ENCODE measurements around the gene PSTPIP1.

The PSTPIP1 gene

GRCh38 chr15:76994001-76994400 is 925 bp upstream of the PSTPIP1 start:
- no peak for ATAC-seq
- TF ChIP-seq ARNTL (CRISPR knock-in tag; IDR thresholded peaks at IDR 0.05; ENCODE audit: borderline replicate concordance, low read depth) (no peak), PPARA (CRISPR knock-in tag; IDR thresholded peaks at IDR 0.05; ENCODE audit: borderline replicate concordance) (no peak), CSDC2 (CRISPR knock-in tag; IDR thresholded peaks at IDR 0.05) (no peak), CREB5 (CRISPR knock-in tag; IDR thresholded peaks at IDR 0.05; ENCODE audit: low read depth) (no peak), ZNF8 (CRISPR knock-in tag; IDR thresholded peaks at IDR 0.05) (no peak)
- TF ChIP-seq, protein P1, sequence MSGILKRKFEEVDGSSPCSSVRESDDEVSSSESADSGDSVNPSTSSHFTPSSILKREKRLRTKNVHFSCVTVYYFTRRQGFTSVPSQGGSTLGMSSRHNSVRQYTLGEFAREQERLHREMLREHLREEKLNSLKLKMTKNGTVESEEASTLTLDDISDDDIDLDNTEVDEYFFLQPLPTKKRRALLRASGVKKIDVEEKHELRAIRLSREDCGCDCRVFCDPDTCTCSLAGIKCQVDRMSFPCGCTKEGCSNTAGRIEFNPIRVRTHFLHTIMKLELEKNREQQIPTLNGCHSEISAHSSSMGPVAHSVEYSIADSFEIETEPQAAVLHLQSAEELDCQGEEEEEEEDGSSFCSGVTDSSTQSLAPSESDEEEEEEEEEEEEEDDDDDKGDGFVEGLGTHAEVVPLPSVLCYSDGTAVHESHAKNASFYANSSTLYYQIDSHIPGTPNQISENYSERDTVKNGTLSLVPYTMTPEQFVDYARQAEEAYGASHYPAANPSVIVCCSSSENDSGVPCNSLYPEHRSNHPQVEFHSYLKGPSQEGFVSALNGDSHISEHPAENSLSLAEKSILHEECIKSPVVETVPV (CRISPR knock-in tag; IDR thresholded peaks at IDR 0.05): no peak

DNA sequence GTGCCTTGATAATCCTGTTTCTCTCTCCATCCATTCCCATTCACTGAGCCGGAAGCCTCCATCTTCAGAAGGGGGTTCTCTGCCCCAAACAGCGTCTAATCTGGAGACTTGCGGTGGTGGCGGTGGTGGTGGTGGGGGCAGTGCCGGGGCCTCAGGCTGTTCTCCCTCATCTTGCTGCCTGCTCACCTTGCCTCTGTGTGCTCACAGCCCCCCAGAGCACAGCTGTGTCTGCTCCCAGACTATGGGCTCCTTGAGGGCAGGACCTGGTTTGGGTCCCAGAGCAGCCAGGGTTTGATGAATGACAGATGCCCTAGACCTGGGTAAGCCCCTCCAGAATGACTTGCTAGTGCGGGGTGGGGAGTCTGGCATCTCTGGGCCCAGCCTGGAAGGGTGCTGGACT is 430 bp upstream of the PSTPIP1 start:
- TF ChIP-seq ISL1 (CRISPR knock-in tag; IDR thresholded peaks at IDR 0.05) (no peak), RARB (CRISPR knock-in tag; IDR thresholded peaks at IDR 0.05) (no peak), ZNF70 (CRISPR knock-in tag; IDR thresholded peaks at IDR 0.05) (no peak), ZC3H10 (CRISPR knock-in tag; IDR thresholded peaks at IDR 0.05) (no peak), ZNF8 (CRISPR knock-in tag; IDR thresholded peaks at IDR 0.05) (no peak), GLIS3 (CRISPR knock-in tag; IDR thresholded peaks at IDR 0.05) (no peak)
- ATAC-seq: no peak

- TF ChIP-seq, protein P2, sequence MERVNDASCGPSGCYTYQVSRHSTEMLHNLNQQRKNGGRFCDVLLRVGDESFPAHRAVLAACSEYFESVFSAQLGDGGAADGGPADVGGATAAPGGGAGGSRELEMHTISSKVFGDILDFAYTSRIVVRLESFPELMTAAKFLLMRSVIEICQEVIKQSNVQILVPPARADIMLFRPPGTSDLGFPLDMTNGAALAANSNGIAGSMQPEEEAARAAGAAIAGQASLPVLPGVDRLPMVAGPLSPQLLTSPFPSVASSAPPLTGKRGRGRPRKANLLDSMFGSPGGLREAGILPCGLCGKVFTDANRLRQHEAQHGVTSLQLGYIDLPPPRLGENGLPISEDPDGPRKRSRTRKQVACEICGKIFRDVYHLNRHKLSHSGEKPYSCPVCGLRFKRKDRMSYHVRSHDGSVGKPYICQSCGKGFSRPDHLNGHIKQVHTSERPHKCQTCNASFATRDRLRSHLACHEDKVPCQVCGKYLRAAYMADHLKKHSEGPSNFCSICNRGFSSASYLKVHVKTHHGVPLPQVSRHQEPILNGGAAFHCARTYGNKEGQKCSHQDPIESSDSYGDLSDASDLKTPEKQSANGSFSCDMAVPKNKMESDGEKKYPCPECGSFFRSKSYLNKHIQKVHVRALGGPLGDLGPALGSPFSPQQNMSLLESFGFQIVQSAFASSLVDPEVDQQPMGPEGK (CRISPR knock-in tag; IDR thresholded peaks at IDR 0.05; ENCODE audit: borderline replicate concordance): no peak
- no peak for TF ChIP-seq ZFP3 (CRISPR knock-in tag; IDR thresholded peaks at IDR 0.05)
- TF ChIP-seq CREB5 (CRISPR knock-in tag; IDR thresholded peaks at IDR 0.05; ENCODE audit: low read depth): no peak
- TF ChIP-seq ZNF70 (CRISPR knock-in tag; IDR thresholded peaks at IDR 0.05): no peak
- no peak for TF ChIP-seq ZNF8 (CRISPR knock-in tag; IDR thresholded peaks at IDR 0.05)
- TF ChIP-seq, protein P3, sequence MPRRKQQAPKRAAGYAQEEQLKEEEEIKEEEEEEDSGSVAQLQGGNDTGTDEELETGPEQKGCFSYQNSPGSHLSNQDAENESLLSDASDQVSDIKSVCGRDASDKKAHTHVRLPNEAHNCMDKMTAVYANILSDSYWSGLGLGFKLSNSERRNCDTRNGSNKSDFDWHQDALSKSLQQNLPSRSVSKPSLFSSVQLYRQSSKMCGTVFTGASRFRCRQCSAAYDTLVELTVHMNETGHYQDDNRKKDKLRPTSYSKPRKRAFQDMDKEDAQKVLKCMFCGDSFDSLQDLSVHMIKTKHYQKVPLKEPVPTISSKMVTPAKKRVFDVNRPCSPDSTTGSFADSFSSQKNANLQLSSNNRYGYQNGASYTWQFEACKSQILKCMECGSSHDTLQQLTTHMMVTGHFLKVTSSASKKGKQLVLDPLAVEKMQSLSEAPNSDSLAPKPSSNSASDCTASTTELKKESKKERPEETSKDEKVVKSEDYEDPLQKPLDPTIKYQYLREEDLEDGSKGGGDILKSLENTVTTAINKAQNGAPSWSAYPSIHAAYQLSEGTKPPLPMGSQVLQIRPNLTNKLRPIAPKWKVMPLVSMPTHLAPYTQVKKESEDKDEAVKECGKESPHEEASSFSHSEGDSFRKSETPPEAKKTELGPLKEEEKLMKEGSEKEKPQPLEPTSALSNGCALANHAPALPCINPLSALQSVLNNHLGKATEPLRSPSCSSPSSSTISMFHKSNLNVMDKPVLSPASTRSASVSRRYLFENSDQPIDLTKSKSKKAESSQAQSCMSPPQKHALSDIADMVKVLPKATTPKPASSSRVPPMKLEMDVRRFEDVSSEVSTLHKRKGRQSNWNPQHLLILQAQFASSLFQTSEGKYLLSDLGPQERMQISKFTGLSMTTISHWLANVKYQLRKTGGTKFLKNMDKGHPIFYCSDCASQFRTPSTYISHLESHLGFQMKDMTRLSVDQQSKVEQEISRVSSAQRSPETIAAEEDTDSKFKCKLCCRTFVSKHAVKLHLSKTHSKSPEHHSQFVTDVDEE (CRISPR knock-in tag; IDR thresholded peaks at IDR 0.05): no peak
- no peak for TF ChIP-seq ZC3H10 (CRISPR knock-in tag; IDR thresholded peaks at IDR 0.05)
- TF ChIP-seq GLIS3 (CRISPR knock-in tag; IDR thresholded peaks at IDR 0.05): no peak
- TF ChIP-seq ISL1 (CRISPR knock-in tag; IDR thresholded peaks at IDR 0.05): no peak
- no peak for TF ChIP-seq BACH2 (CRISPR knock-in tag; IDR thresholded peaks at IDR 0.05; ENCODE audit: borderline replicate concordance)
- no peak for TF ChIP-seq ZFP30 (CRISPR knock-in tag; IDR thresholded peaks at IDR 0.05)
- no peak for TF ChIP-seq ARNTL (CRISPR knock-in tag; IDR thresholded peaks at IDR 0.05; ENCODE audit: borderline replicate concordance, low read depth)
- TF ChIP-seq, protein P4, sequence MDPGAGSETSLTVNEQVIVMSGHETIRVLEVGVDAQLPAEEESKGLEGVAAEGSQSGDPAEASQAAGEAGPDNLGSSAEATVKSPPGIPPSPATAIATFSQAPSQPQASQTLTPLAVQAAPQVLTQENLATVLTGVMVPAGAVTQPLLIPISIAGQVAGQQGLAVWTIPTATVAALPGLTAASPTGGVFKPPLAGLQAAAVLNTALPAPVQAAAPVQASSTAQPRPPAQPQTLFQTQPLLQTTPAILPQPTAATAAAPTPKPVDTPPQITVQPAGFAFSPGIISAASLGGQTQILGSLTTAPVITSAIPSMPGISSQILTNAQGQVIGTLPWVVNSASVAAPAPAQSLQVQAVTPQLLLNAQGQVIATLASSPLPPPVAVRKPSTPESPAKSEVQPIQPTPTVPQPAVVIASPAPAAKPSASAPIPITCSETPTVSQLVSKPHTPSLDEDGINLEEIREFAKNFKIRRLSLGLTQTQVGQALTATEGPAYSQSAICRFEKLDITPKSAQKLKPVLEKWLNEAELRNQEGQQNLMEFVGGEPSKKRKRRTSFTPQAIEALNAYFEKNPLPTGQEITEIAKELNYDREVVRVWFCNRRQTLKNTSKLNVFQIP (CRISPR knock-in tag; IDR thresholded peaks at IDR 0.05; ENCODE audit: borderline replicate concordance, low read depth): no peak
- TF ChIP-seq TCF4 (CRISPR knock-in tag; IDR thresholded peaks at IDR 0.05; ENCODE audit: borderline replicate concordance): no peak
- no peak for TF ChIP-seq RARB (CRISPR knock-in tag; IDR thresholded peaks at IDR 0.05)
- no peak for TF ChIP-seq CSDC2 (CRISPR knock-in tag; IDR thresholded peaks at IDR 0.05)
- ATAC-seq: no peak
These were observed 1.2 kb downstream of the PSTPIP1 start for GRCh38 chr15:76996076-76996525.

All from SK-N-SH treated with all-trans-retinoic acid at 6 μM for 48 hours (cell line).